Measurements from ENCODE around the gene BRSK1.

The BRSK1 gene

GRCh38 chr19:55350620-55351315, 67.0 kb downstream of the BRSK1 start:
- in situ Hi-C loops (cut with HindIII; ENCODE audit: low sequenced_read_pairs) = loop anchor here (10.0 kb wide), 1 partner anchor 136 kb away; no protein-coding TSS in a partner anchor

GRCh38 chr19:55352040-55352439, 68.2 kb downstream of the BRSK1 start:
- in situ Hi-C loops (cut with HindIII; ENCODE audit: low sequenced_read_pairs) = loop anchor here (10.0 kb wide), 1 partner anchor 137 kb away; no protein-coding TSS in a partner anchor

- in situ Hi-C loops (cut with HindIII; ENCODE audit: low sequenced_read_pairs) = loop anchor here (10.0 kb wide), 1 partner anchor 138 kb away; no protein-coding TSS in a partner anchor
Measured at GRCh38 chr19:55352549-55353145, 68.8 kb downstream of the BRSK1 start.

- in situ Hi-C loops (cut with HindIII; ENCODE audit: low sequenced_read_pairs) = loop anchor here (10.0 kb wide), 1 partner anchor 139 kb away; no protein-coding TSS in a partner anchor
Measured at GRCh38 chr19:55353356-55353802, 69.6 kb downstream of the BRSK1 start.

- in situ Hi-C loops (cut with HindIII; ENCODE audit: low sequenced_read_pairs) = loop anchor here (10.0 kb wide), 1 partner anchor 139 kb away; no protein-coding TSS in a partner anchor
Measured at GRCh38 chr19:55353803-55354697, 70.3 kb downstream of the BRSK1 start.

- in situ Hi-C loops (cut with HindIII; ENCODE audit: low sequenced_read_pairs) = loop anchor here (10.0 kb wide), 1 partner anchor 140 kb away; no protein-coding TSS in a partner anchor
Measured at GRCh38 chr19:55354698-55355212, 71.0 kb downstream of the BRSK1 start, which contains the start of gene COX6B2. TSS of gene COX6B2 (minus strand) at chr19:55354719. CDS start at chr19:55354521, 198 bp downstream.

- in situ Hi-C loops (cut with HindIII; ENCODE audit: low sequenced_read_pairs) = loop anchor here (10.0 kb wide), 1 partner anchor 141 kb away; no protein-coding TSS in a partner anchor
Measured at GRCh38 chr19:55355213-55355821, 71.5 kb downstream of the BRSK1 start.

GRCh38 chr19:55358493-55358892, 74.7 kb downstream of the BRSK1 start:
- in situ Hi-C loops (cut with HindIII; ENCODE audit: low sequenced_read_pairs) = loop anchor here (10.0 kb wide), 1 partner anchor 144 kb away; no protein-coding TSS in a partner anchor

GRCh38 chr19:55358943-55359908, 75.4 kb downstream of the BRSK1 start:
- in situ Hi-C loops (cut with HindIII; ENCODE audit: low sequenced_read_pairs) = loop anchor here (10.0 kb wide), 1 partner anchor 144 kb away; no protein-coding TSS in a partner anchor

GRCh38 chr19:55360902-55361301, 77.1 kb downstream of the BRSK1 start:
- in situ Hi-C loops (cut with HindIII; ENCODE audit: low sequenced_read_pairs) = no loop called here

All from DLD1 (cell line).